ENCODE data around the gene ROPN1L.

Gene ROPN1L

DNA sequence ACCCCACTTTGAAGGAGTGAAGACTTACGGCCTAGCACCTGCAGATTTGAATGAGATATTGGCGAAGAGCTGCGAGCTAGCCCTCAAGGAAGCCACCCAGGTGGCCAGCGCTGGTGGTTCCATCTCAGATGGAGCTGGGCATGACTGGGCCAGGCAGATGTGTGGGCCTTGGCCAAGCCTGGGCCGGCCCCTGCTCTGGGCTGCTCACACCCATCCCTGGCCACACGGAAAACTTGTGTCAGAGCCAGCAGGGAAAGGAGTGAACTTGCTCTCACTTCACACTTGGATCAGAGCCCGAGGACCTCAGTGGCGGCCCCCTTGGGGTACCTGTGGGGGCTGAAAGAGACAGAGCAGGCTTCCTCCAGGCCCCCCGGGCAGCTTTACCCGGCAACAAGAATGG is 44.2 kb downstream of the ROPN1L start:
- no peaks in the 10 kb centered on the region for H3F3A ChIP-seq (ENCODE audit: insufficient read depth)
- H3K9me2 ChIP-seq (replicated peaks; ENCODE audit: insufficient read depth, low read length), result no peaks in the 10 kb centered on the region
- H3K79me2 ChIP-seq (ENCODE audit: insufficient read depth, low read length), result no peaks in the 10 kb centered on the region
- H3K9ac ChIP-seq (ENCODE audit: low read length), result no peak overlapping the region
- no peaks in the 10 kb centered on the region for H3K36me3 ChIP-seq (ENCODE audit: low read length)
- H3K4me2 ChIP-seq (ENCODE audit: low read depth, low read length, poor library complexity, severe bottlenecking), result no peak overlapping the region
- H3K9me3 ChIP-seq (ENCODE audit: insufficient read depth, low read length), result no peaks in the 10 kb centered on the region
- H4K20me1 ChIP-seq (ENCODE audit: low read depth, low read length), result no peaks in the 10 kb centered on the region
- H3K4me3 ChIP-seq (ENCODE audit: insufficient read depth, low read length, poor library complexity, severe bottlenecking), result no peak overlapping the region
- no peak for TF ChIP-seq EZH2phosphoT487 (conservative IDR thresholded peaks at IDR 0.05; ENCODE audit: low read length)
- TF ChIP-seq, protein P1, sequence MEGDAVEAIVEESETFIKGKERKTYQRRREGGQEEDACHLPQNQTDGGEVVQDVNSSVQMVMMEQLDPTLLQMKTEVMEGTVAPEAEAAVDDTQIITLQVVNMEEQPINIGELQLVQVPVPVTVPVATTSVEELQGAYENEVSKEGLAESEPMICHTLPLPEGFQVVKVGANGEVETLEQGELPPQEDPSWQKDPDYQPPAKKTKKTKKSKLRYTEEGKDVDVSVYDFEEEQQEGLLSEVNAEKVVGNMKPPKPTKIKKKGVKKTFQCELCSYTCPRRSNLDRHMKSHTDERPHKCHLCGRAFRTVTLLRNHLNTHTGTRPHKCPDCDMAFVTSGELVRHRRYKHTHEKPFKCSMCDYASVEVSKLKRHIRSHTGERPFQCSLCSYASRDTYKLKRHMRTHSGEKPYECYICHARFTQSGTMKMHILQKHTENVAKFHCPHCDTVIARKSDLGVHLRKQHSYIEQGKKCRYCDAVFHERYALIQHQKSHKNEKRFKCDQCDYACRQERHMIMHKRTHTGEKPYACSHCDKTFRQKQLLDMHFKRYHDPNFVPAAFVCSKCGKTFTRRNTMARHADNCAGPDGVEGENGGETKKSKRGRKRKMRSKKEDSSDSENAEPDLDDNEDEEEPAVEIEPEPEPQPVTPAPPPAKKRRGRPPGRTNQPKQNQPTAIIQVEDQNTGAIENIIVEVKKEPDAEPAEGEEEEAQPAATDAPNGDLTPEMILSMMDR (IDR thresholded peaks at IDR 0.05; ENCODE audit: insufficient read depth, low read length, poor library complexity, severe bottlenecking), result no peak
- 0 out of 2 replicates have a peak, but pooled peaks cover 2% of the 10 kb centered on the region for H3K27me3 ChIP-seq (ENCODE audit: low read length)
- no peak overlapping the region for H3K27ac ChIP-seq (ENCODE audit: low read depth, low read length)
- no peak overlapping the region for H2AFZ ChIP-seq (ENCODE audit: low read depth, low read length, severe bottlenecking)

DNA sequence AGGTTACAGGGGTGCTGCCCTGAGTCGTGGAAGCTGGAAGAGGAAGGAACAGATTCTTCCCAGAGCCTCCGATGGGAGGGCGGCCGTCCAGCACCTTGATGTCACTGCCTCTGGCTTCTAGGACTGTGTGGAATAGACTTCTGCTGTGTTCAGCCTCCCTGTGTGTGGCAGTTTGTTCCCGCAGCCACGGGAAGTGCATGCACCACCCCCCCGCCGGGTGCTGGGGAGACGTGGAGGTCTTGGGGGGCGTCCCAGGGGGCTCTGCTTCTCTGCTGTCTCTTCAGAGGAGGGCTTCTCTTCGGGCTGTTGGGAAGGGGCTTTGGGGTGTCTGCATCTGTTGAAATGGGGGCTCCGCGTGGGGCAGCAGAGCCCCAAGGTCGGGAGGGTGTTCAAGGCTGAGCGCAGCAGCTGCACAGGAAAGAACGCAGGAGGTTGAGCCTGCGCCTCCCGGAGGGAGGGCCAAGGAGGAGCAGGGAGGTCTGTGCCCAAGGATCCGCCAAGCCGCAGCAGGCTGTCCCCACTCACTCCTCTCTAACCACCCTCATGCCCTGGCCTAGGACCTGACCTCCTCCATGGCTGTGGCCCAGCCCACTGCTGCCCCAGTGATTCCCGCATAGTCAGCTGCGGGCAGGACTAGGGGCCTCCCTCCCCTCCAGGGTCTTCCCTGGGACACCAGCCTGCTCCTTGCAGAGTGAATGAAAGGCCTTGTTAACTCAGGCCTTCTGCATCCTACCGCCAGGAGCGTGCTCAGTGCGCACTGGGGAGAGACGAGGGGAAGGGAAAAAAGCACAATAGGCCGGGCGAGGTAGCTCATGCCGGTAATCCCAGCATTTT is 45.0 kb downstream of the ROPN1L start:
- Histone ChIP-seq H3K27ac (ENCODE audit: low read depth, low read length) (no peak overlapping the region), H2AFZ (ENCODE audit: low read depth, low read length, severe bottlenecking) (no peak overlapping the region), H3F3A (ENCODE audit: insufficient read depth) (no peaks in the 10 kb centered on the region), H3K4me3 (ENCODE audit: insufficient read depth, low read length, poor library complexity, severe bottlenecking) (no peak overlapping the region), H3K27me3 (ENCODE audit: low read length) (0 out of 2 replicates have a peak, but pooled peaks cover 2% of the 10 kb centered on the region), H3K9me3 (ENCODE audit: insufficient read depth, low read length) (no peaks in the 10 kb centered on the region), H3K4me2 (ENCODE audit: low read depth, low read length, poor library complexity, severe bottlenecking) (no peak overlapping the region), H3K9me2 (replicated peaks; ENCODE audit: insufficient read depth, low read length) (no peaks in the 10 kb centered on the region), H3K79me2 (ENCODE audit: insufficient read depth, low read length) (no peaks in the 10 kb centered on the region), H3K36me3 (ENCODE audit: low read length) (no peaks in the 10 kb centered on the region), H3K9ac (ENCODE audit: low read length) (no peak overlapping the region), H4K20me1 (ENCODE audit: low read depth, low read length) (no peaks in the 10 kb centered on the region)
- TF ChIP-seq, protein P1 (IDR thresholded peaks at IDR 0.05; ENCODE audit: insufficient read depth, low read length, poor library complexity, severe bottlenecking), result no peak
- TF ChIP-seq EZH2phosphoT487 (conservative IDR thresholded peaks at IDR 0.05; ENCODE audit: low read length), result no peak

DNA sequence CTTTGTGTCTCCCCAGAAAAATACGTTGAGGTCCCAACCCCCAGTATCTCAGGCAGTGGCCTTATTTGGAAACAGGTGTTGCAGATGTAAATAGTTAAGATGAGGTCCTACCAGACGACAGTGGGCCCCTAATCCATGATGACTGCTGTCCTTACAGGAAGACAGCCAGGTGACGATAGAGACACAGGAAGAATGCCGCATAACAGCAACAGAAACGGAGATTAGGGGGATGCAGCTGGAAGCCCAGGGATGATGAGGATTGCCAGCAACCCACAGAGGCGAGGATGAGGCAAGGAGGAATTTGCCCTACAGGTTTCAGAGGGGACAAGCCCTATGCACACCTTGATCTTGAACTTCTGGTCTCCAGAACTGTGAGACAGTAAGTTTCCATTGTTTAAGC is 46.5 kb downstream of the ROPN1L start:
- H3K9me3 ChIP-seq (ENCODE audit: insufficient read depth, low read length), result no peaks in the 10 kb centered on the region
- no peak overlapping the region for H3K4me3 ChIP-seq (ENCODE audit: insufficient read depth, low read length, poor library complexity, severe bottlenecking)
- no peak overlapping the region for H2AFZ ChIP-seq (ENCODE audit: low read depth, low read length, severe bottlenecking)
- H3K79me2 ChIP-seq (ENCODE audit: insufficient read depth, low read length), result no peaks in the 10 kb centered on the region
- no peaks in the 10 kb centered on the region for H3F3A ChIP-seq (ENCODE audit: insufficient read depth)
- no peak overlapping the region for H3K4me2 ChIP-seq (ENCODE audit: low read depth, low read length, poor library complexity, severe bottlenecking)
- H3K9ac ChIP-seq (ENCODE audit: low read length), result no peak overlapping the region
- TF ChIP-seq EZH2phosphoT487 (conservative IDR thresholded peaks at IDR 0.05; ENCODE audit: low read length), result no peak
- TF ChIP-seq, protein P1 (IDR thresholded peaks at IDR 0.05; ENCODE audit: insufficient read depth, low read length, poor library complexity, severe bottlenecking), result no peak
- no peaks in the 10 kb centered on the region for H3K9me2 ChIP-seq (replicated peaks; ENCODE audit: insufficient read depth, low read length)
- H4K20me1 ChIP-seq (ENCODE audit: low read depth, low read length), result no peaks in the 10 kb centered on the region
- H3K27ac ChIP-seq (ENCODE audit: low read depth, low read length), result no peak overlapping the region
- no peaks in the 10 kb centered on the region for H3K36me3 ChIP-seq (ENCODE audit: low read length)
- 0 out of 2 replicates have a peak, but pooled peaks cover 2% of the 10 kb centered on the region for H3K27me3 ChIP-seq (ENCODE audit: low read length)
